HG03442 (cell line): Measurements from ENCODE around the gene CYTL1.

ENCODE experiments used
- ATAC-seq: cut with Tn5 transposase; IDR thresholded peaks from one replicate; pipeline ENCODE4 v1.9.1; 2021; ENCODE audit warnings: mild to moderate bottlenecking, moderate library complexity; ENCODE audit not compliant: unreplicated experiment

Gene CYTL1

DNA sequence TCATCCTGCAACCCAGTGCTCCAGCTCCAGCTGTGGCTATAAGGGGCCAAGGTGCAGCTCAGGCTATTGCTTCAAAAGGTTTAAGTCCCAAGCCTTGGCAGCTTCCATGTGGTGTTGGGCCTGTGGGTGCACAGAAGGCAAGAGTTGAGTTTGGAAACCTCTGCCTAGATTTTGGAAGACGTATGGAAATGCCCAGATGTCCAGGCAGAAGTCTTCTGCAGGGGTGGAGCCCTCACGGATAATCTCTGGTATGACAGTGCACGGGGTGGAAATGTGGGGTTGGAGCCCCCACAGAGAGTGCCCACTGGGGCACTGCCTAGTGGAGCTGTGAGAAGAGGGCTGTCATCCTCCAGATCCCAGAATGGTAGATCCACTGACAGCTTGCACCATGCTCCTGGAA, 44.5 kb downstream of the CYTL1 start:
- ATAC-seq = no peak

DNA sequence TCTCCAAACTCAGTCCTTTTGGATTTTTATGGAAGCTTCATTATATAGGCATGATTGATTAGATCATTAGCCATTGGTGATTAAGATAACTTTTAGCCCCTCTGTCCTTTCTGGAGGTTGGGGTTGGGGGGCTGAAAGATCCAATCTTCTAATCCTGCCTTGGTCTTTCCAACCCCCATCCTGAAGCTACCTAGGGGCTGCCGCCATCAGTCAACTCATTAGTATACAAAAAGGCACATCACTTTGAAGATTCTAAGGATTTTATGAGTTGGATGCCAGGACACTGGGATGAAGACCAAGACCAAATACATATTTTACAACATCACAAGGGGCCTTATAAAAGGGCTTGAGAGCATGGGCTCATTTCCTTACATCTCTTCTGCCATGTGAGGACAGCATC, 47.5 kb downstream of the CYTL1 start:
- ATAC-seq = no peak

DNA sequence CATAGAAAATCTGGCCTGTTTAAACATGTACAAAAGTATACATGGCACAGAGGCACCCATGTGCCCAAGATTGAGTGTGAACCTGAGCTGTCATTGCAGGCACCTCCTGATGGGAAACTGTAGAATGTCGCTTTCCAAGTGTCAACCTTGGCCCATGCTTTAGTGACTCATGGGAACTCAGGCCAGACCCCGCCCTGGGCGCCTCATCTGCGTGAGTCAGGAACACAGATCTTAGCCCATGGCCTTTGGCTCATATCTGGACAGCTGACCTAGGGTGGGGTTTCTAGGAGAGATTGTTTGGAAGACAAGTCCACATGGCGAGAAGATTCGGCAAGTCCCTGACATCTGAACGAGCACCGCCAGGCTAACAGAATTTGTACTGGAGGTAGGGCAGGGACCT, 50.0 kb downstream of the CYTL1 start:
- ATAC-seq = no peak

DNA sequence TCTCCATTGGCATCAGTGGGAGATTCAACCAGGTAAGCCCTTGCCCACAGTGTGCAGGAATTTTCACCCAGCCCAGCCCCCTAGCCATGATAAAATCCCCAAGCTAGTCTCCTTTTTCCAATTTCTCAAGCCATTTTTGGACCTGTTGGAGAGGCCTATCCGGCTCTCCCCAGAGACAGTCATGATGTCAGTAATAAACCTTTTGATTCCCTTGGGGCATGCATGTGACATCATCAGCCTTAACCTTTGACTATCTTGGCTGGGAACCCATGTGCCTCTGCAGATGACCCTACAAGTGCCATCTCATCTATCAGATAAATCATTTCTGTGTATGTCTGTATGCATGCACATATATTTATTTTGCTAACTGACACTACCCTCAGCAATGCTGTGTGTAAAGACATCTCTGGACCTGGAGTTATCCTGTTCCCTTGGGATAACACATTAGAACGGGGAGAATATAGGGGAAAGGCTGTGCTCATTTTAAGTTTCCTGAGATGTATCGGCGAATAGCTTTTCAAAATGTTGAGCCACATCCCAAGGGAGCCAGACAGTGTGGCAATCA, 51.0 kb downstream of the CYTL1 start:
- ATAC-seq = no peak
